HG02970 (cell line): Measurements from ENCODE around the gene C1orf210.

Experiments used
- ATAC-seq: cut with Tn5 transposase; IDR thresholded peaks from one replicate; pipeline ENCODE4 v1.9.1; 2021; ENCODE audit warnings: mild to moderate bottlenecking, moderate library complexity, moderate number of reproducible peaks; ENCODE audit not compliant: unreplicated experiment, low FRiP score

Gene C1orf210

DNA sequence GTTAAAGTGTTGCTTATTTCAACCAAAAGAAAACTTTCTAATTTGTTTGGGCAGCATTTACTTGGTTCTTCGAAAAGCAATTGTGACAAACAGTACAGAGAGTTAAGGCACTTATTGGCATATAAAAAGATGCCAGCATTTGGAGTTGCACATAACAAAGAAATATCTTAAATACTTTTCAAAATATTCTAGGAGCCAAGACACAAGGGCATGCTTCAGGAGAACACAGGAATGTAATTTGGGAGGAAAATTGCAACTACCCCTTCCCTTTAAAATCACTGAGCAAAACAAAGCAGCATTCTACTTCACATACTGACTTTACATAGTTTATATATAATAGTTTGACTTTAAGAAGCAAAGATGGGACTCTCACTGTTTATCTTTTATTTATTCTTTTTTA, 10.8 kb upstream of the C1orf210 start:
- ATAC-seq, result no peak

GRCh38 chr1:43294761-43295160, 9.4 kb upstream of the C1orf210 start:
- no peak for ATAC-seq

DNA sequence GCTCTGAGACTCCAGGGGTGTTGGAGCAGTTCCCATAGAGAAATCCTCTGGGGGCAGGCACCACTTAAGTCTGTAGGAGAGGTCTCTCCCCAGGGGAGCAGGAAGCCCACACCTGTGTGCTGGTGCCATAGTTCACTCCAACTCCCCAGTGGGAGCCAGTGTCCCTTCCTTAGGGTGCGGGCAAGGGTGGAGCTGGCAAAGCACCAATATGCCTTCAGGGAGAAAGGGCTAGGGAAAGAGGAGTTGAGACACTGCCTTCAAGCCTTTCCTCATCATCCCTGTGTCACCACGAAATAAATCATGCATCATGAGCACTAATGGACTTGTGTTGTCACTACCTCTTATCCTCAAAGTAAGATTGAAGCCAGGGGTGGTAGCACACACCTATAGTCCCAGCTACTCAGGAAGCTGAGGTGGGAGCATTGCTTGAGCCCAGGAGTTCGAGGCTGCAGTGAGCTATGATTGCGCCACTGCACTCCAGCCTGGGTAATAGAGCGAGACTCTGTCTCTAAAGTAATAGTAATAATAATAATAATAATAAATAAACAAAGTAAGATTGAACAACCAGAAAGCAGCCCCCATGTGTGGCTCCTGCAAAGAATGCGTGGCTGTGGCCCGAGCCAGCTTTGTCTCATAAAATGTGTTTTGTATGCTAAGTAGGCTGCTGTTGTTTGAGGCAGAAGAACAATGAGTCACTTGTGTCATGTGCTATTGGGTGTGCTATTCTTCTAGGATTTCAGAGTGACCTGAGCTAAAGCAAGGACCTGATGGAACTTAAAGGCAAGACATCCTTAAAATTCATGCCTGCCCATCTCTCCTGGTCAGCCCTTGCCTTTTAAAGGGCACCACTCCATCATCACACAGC, 8.7 kb upstream of the C1orf210 start:
- no peak for ATAC-seq

DNA sequence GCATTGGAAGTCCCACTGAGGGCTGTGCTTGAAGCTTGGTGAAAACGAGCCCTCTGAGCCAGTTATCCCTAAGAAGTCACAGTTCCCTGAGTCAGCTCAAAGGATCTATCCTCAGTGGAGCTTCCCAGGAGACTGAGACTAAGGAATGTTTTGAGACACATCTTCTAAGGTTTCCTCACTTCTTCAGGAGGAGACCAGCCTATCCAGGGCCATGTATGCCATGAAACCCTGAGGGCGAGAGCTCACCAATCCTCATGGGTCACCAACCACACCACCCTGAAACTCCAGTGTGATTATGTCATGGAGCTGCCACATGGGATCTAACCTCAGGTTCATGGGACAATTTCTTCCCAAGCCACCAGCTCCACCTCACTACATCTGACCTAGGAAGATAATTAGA, 7.8 kb upstream of the C1orf210 start:
- ATAC-seq, result no peak

DNA sequence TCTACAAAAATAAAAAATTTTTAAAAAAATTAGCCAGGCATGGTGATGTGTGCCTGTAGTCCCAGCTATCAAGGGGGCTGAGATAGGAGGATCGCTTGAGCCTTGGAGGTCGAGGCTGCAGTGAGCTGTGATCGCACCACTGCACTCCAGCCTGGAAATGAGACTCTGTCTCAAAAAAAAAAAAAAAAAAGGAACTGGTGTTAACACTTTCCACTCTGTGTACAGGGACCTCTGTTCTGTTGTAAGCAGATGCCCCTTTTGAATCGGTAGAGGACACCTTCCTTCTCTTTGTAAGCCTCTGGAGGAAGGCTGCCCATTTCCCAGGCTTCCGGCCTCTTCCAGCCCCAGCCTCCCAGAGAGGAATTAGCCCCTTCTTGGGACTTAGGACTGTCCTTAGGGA, 7.3 kb upstream of the C1orf210 start:
- ATAC-seq, result no peak

GRCh38 chr1:43292216-43292615, 6.8 kb upstream of the C1orf210 start:
- ATAC-seq, result no peak

DNA sequence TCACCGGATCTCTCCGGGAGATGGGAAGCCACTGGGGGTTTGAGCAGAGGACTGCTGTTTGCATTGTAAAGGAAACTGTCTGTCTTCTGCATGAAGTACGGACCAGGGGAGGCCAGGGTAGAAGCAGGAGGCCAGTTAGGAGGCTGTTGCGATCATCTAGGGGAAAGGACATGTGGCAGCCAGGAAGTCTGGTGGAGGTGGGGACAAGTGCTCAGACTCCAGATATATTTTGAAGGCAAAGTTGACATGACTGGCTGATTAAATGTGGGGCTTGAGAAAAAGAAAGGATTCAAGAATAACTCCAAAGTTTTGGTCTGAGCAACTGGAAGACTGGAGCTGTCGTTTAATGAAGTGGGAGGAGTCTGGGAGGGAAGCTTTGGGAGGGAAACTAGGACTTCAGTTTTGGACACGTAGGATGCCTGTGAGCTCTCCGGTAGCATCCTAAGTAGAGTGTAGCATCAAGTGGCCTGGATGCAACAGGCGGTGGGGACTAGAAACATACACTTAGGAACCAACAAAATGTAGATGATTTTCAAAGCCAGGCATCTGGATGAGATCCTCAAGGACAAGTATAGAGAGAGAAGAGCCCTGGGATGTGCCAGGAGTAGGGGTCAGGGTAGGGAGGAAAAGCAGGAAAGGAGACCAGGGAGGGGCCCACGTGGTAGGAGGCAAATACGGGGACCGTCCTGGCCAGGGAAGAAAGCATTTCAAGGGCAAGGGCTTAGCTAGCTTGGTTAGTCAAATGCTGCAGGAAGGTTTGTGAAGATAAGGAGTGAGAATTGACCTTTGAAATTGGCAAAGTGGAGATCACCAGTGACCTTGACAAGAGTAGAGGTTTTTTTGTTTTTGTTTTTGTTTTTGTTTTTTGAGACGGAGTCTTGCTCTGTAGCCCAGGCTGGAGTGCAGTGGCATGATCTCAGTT, 3.7 kb upstream of the C1orf210 start:
- no peak for ATAC-seq

GRCh38 chr1:43288058-43288784, 2.8 kb upstream of the C1orf210 start:
- ATAC-seq, result no peak

DNA sequence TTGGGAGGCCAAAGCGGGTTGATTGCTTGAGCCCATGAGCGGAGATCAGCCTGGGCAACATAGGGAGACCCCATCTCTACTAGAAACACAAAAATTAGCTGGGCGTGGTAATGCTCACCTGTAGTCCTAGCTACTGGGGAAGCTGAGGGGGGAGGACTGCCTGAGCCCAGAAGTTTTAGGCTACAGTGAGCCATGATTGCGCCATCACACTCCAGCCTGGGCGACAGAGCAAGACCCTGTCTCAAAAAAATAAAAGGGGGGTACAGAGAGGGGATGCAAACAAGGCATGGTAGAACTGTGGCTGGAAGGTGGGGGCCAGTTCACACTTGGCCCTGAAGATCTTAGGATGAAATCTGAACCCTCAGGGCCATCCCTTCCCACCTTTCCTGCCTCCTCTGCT, 1.2 kb upstream of the C1orf210 start:
- ATAC-seq, result no peak

GRCh38 chr1:43286115-43286514, 734 bp upstream of the C1orf210 start:
- ATAC-seq, result no peak

DNA sequence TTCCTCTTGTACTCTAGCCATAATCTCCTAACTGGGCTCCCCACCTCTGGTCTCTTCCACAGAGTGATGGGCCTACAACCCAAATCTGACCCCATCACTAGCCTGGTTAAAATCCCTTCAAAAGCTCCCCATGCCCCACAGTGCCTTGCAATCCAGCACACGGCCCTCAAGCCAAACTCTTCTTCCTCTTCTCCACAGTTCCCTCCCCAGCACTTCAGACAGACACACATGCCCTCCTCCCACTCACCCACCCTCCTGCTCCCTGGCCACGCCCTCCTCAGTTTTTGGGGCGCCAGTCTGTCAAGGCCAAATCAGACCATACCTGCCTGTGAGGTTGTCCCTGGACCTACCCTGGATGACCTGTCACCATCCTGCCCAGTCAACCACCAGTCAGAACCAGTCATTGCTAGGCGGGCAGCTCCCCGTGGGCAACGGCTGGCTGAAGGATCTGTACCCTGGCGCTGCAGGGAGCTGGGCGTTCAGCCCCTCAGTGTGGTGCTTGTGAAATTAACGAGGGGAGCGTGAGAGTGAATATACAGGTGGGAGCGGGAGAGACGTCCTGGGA, 753 bp downstream of the C1orf210 start:
- ATAC-seq, result no peak

DNA sequence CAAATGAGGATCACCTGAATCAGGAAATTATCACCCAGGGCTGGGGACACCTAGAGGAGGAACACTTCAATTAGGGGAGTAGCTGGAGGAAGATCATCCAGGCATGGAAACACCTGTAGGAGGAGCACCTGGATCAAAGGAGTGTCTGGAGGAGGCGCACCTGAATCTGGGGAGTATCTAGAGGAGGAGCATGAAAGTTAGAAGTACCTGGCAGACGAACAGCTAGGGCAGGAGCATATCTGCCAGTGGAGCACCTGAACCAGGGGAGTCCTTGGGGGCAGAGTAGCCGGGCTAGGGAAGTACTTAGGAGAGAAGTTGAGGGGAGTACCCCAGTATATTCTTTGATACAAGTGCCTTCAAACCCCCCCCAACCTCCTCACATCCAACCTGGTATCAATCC, 1.3 kb downstream of the C1orf210 start:
- no peak for ATAC-seq

DNA sequence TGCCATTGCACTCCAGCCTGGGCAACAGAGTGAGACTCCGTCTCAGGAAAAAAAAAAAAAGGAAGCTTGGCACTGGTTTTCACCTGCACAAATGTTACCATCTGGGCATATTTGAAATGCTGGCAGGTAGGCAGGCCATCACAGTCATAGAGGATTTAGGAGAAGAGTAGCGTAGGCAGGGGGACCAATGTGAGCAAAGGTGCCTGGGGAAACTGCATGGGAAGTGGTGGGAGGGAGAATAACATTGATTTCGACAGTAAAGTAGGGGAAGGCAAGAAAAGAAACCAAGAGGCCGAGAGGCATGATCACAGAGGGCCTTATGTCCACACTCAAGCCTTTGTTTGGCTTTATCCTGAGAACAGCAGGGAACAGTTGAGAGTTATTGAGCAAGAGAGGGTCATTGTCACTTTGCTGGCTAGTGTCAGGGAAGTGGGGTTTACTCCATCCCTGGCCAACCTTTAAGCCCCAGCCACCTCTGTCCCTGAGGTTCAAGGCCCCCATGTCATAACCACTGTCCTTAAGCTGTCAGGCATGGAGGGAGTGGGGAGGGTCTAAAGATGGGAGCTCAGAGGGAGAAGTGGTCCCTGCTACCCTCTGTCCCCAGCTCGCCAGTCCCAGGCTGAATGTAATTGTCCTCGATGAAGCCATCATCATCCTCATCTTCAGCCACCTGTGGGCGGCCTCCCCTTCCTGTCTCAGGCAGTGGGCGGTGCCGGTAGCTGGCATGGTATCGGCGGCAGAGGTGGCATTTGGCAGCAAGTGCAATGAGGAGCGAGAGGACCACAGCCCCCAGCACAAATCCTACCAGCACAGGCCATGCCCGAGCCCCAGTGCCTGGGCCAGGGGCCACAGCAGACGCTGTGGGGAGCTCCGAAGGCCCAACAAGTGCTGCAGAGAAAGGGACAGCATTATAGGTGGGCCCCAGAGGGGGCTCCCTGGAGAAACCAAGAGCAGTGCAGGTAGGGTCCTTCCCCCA, 2.9 kb downstream of the C1orf210 start:
- ATAC-seq, result no peak

GRCh38 chr1:43280692-43281091, 4.7 kb downstream of the C1orf210 start:
- no peak for ATAC-seq

- ATAC-seq, result no peak
Observed at GRCh38 chr1:43279666-43280065, 5.7 kb downstream of the C1orf210 start.

- ATAC-seq, result no peak
Observed at GRCh38 chr1:43279161-43279560, 6.2 kb downstream of the C1orf210 start.

GRCh38 chr1:43277116-43277876, 8.1 kb downstream of the C1orf210 start:
- no peak for ATAC-seq

- ATAC-seq, result no peak
Observed at GRCh38 chr1:43276673-43277072, 8.7 kb downstream of the C1orf210 start.
